HepG2 (cell line): Measurements from ENCODE around the gene STX2. TPM values are rescaled to one million over a fixed set of nuclear protein-coding genes. Genes with fewer than 3 reads are reported as not detected.

Source experiments
- ATAC-seq: fragments of 200-7000 bp; cut with Tn5 transposase; 3 replicates; pipeline ENCODE4 v1.9.1; 2020; ENCODE audit warnings: mild to moderate bottlenecking, moderate library complexity
- BruUV-seq: library from RNA; stranded (reverse); fragments of 400-500 nt; replicated peaks from 2 replicates; lab custom pipeline; 2021; lab: Mats Ljungman, UMichigan
- CTCF ChIA-PET: fragments of 300-600 bp; formaldehyde crosslinking; extraction: SDS; loops from one replicate; lab custom pipeline; 2021; ENCODE audit warnings: low total read pairs, inconsistent platforms, low intra/inter-chr PET ratio; lab: Yijun Ruan, JAX
- POLR2A ChIA-PET: fragments of 350-600 bp; sonication (Branson Sonifier 250); formaldehyde crosslinking; loops from one replicate; lab custom pipeline; 2020; ENCODE audit warnings: antibody characterized with exemption, inconsistent platforms; lab: Yijun Ruan, JAX
- DNase-seq: peaks from one replicate; pipeline ENCODE4 v3.0.0-alpha.2; 2015; ENCODE audit warnings: low spot score
- FAIRE-seq: peaks from 3 replicates; lab custom pipeline; 2011; peaks lifted over from hg19 to GRCh38; lab: Jason Lieb, UNC
- H2AFZ ChIP-seq: one replicate; pipeline ENCODE4 v1.6.1; 2011; ENCODE audit warnings: low read length, inconsistent platforms
- H3K27ac ChIP-seq: fragments of 300-600 bp; 3 replicates; pipeline ENCODE4 v1.8.0; 2011; ENCODE audit warnings: mixed run types, mild to moderate bottlenecking, mixed read lengths, low read length, inconsistent platforms; ENCODE audit not compliant: insufficient read depth; ENCODE audit errors: extremely low read length
- H3K27me3 ChIP-seq, 2 experiments: fragments of 200-600 bp in 1 of 2; 2 replicates in 1 of 2; 3 replicates in 1 of 2; pipeline versions ENCODE4 v1.6.0 to v1.8.0; 2011; ENCODE audit warnings: low read length in 2 of 2, mild to moderate bottlenecking in 2 of 2, moderate library complexity in 2 of 2, inconsistent platforms in 1 of 2; ENCODE audit not compliant: insufficient read depth in 2 of 2, control insufficient read depth in 1 of 2
- H3K36me3 ChIP-seq, 2 experiments: fragments of 200-600 bp in 1 of 2; replicated peaks in 1 of 2; 2 replicates in 1 of 2; 3 replicates in 1 of 2; pipeline versions ENCODE4 v1.5.1 to v1.8.0; 2011; ENCODE audit warnings: low read length in 2 of 2, inconsistent platforms in 1 of 2; ENCODE audit not compliant: insufficient read depth in 2 of 2, control insufficient read depth in 1 of 2
- H3K4me1 ChIP-seq: 2 replicates; pipeline ENCODE4 v1.5.1; 2012; ENCODE audit warnings: low read length, inconsistent platforms; ENCODE audit not compliant: insufficient read depth
- H3K4me2 ChIP-seq: 2 replicates; pipeline ENCODE4 v1.6.0; 2011; ENCODE audit warnings: low read depth, low read length, inconsistent platforms
- H3K4me3 ChIP-seq, 3 experiments: fragments of 200-600 bp in 1 of 3; sonication (generic), shearing (Covaris generic) in 1 of 3; replicated peaks in 1 of 3; 2 replicates each; pipeline ENCODE4 v1.5.1; 2011 to 2016; ENCODE audit warnings: low read length in 3 of 3, inconsistent platforms in 2 of 3, low read depth in 2 of 3, mild to moderate bottlenecking in 2 of 3, control low read depth in 1 of 3, mixed read lengths in 1 of 3; ENCODE audit not compliant: insufficient read depth in 1 of 3
- H3K79me2 ChIP-seq: one replicate; pipeline ENCODE4 v1.6.1; 2011; ENCODE audit warnings: low read length, inconsistent platforms; ENCODE audit not compliant: insufficient read depth
- H3K9ac ChIP-seq: 2 replicates; pipeline ENCODE4 v1.6.0; 2011; ENCODE audit warnings: mild to moderate bottlenecking, low read depth, low read length, inconsistent platforms; ENCODE audit not compliant: insufficient read depth
- H3K9me3 ChIP-seq: 2 replicates; pipeline ENCODE4 v1.5.1; 2012; ENCODE audit warnings: mild to moderate bottlenecking, low read length
- H4K20me1 ChIP-seq: 2 replicates; pipeline ENCODE4 v1.6.0; 2011; ENCODE audit warnings: inconsistent platforms, mild to moderate bottlenecking, low read length, moderate library complexity; ENCODE audit not compliant: insufficient read depth
- CTCF ChIP-seq: sonication (generic); formaldehyde crosslinking; IDR thresholded peaks from 2 replicates; pipeline ENCODE4 v1.5.0; 2020; ENCODE audit warnings: mild to moderate bottlenecking, missing genetic modification reagents, moderate library complexity
- DBP ChIP-seq: sonication (generic); formaldehyde crosslinking; IDR thresholded peaks from 2 replicates; pipeline ENCODE4 v1.4.0; 2020; ENCODE audit warnings: missing genetic modification reagents; ENCODE audit errors: not compliant biosample characterization
- FOSL2 ChIP-seq: sonication (generic); formaldehyde crosslinking; IDR thresholded peaks from 2 replicates; pipeline ENCODE4 v1.4.0; 2020; ENCODE audit warnings: missing genetic modification reagents
- KDM4B ChIP-seq: sonication (generic); formaldehyde crosslinking; IDR thresholded peaks from 2 replicates; pipeline ENCODE4 v1.4.0; 2020; ENCODE audit warnings: missing genetic modification reagents
- MED8 ChIP-seq: sonication (generic); formaldehyde crosslinking; IDR thresholded peaks from 2 replicates; pipeline ENCODE4 v1.8.1; 2023; ENCODE audit warnings: mild to moderate bottlenecking, missing genetic modification reagents; ENCODE audit not compliant: insufficient replicate concordance
- PHF21A ChIP-seq: sonication (generic); formaldehyde crosslinking; IDR thresholded peaks from 2 replicates; pipeline ENCODE4 v1.5.0; 2020; ENCODE audit warnings: mild to moderate bottlenecking, missing genetic modification reagents
- ZBTB33 ChIP-seq: sonication (generic); formaldehyde crosslinking; IDR thresholded peaks from 2 replicates; pipeline ENCODE4 v1.4.0; 2020; ENCODE audit warnings: missing genetic modification reagents
- ZHX2 ChIP-seq, 2 experiments: sonication (generic) in 1 of 2; formaldehyde crosslinking in 1 of 2; IDR thresholded peaks; 2 replicates each; pipeline versions ENCODE4 v1.6.1 to v1.9.0; 2014 to 2022; ENCODE audit warnings: antibody characterized with exemption in 1 of 2, borderline replicate concordance in 1 of 2, inconsistent platforms in 1 of 2, low read depth in 1 of 2, missing genetic modification reagents in 1 of 2
- ZKSCAN8 ChIP-seq: IDR thresholded peaks from 2 replicates; pipeline ENCODE4 v1.6.1; 2016; ENCODE audit warnings: borderline replicate concordance, missing genetic modification reagents, missing compliant biosample characterization
- ZNF790 ChIP-seq: sonication (generic); formaldehyde crosslinking; IDR thresholded peaks from 2 replicates; pipeline ENCODE4 v1.8.0; 2022; ENCODE audit warnings: missing genetic modification reagents, mild to moderate bottlenecking, borderline replicate concordance
- WGBS: methylation state at CpG from one replicate; pipeline ENCODE4 v1.1.6; 2017; ENCODE audit warnings: low lambda C conversion rate; 5-methylcytosine and 5-hydroxymethylcytosine counted together
- in situ Hi-C: cut with HindIII; loops from 2 replicates; pipeline ENCODE4 v1.10.0; 2017; ENCODE audit warnings: low pct_unique_long_range_greater_than_20kb; ENCODE audit not compliant: extremely low pct_ligation_motif_present
- intact Hi-C: fragments of 100-400 bp; cut with micrococcal nuclease; formaldehyde crosslinking; loops from one replicate; pipeline ENCODE4 v1.10.0; 2022; ENCODE audit not compliant: unreplicated experiment
- polyA plus RNA-seq, 8 experiments: library from polyadenylated mRNA; depleted of rRNA in 3 of 8; stranded (reverse) in 7 of 8; unstranded in 1 of 8; fragments of >200 nt; fragmentation: Illumina TruSeq in 4 of 8; extraction: Trizol in 4 of 8; gene quantifications; 2 replicates each; pipeline versions ENCODE4 v1.2.1 to v1.2.3, GENCODE V29; 2011 to 2016; ENCODE audit warnings: low read depth in 4 of 8, missing spikeins in 1 of 8, mixed read lengths in 1 of 8; ENCODE audit not compliant: insufficient read depth in 1 of 8
- total RNA-seq, 5 experiments: library from RNA; depleted of rRNA; stranded (reverse); fragments of >200 nt; fragmentation: Illumina TruSeq; extraction: Trizol; gene quantifications; 2 replicates each; pipeline ENCODE4 v1.2.3, GENCODE V29; 2016; ENCODE audit warnings: low read depth in 1 of 5

STX2 gene
- total and polyA plus RNA-seq, 2 of the 13 experiments (the other 11 are each of a cell fraction or from before 2014, with no cell fraction given) = 13.4 to 25.1 TPM

GRCh38 chr12:130754234-130754901 lies 84.7 kb downstream of the STX2 start:
- Histone ChIP-seq H3K27ac (no peak overlapping the region), H3K36me3 (no peaks in the 10 kb centered on the region), H3K27me3 (peaks cover 0 to 6% of the 10 kb centered on the region in 2 experiments; a peak in 1 of 5 replicates), H2AFZ (peak overlapping the region; percentile 76), H3K4me2 (peak overlapping the region; percentile 32; the same call in 1 of the 2 replicates), H3K9me3 (peaks cover 19% of the 10 kb centered on the region), H3K9ac (no peak overlapping the region), H3K4me1 (no peaks in the 10 kb centered on the region), H3K79me2 (no peaks in the 10 kb centered on the region), H3K4me3 (peak overlapping the region in 1 of 3 experiments; percentile 18; a peak in 1 of 6 replicates), H4K20me1 (no peaks in the 10 kb centered on the region)
- ATAC-seq (no peak; the same call in 1 of the 3 replicates), FAIRE-seq (no peak), DNase-seq (no peak)
- no TSS peak for BruUV-seq
- 52% methylated on average over 3 of the region's 3 CpGs for WGBS
- ChIA-PET POLR2A (no interaction called here), CTCF (no interaction called here)
- intact Hi-C loops (no loop called here), in situ Hi-C loops (no loop called here)
- TF ChIP-seq KDM4B (CRISPR knock-in tag) = no peak
- no peak for TF ChIP-seq ZNF790 (CRISPR knock-in tag)
- no peak for TF ChIP-seq CTCF (CRISPR knock-in tag)
- TF ChIP-seq MED8 (CRISPR knock-in tag) = no peak
- TF ChIP-seq PHF21A = no peak
- TF ChIP-seq FOSL2 (CRISPR knock-in tag) = no peak
- TF ChIP-seq ZKSCAN8 (CRISPR knock-in tag) = no peak
- TF ChIP-seq ZHX2 (IDR thresholded peaks at IDR 0.05; ENCODE audit: low read depth) = no peak
- TF ChIP-seq ZHX2 (CRISPR knock-in tag; IDR thresholded peaks at IDR 0.05; ENCODE audit: borderline replicate concordance) = no peak
- TF ChIP-seq DBP = no peak
- no peak for TF ChIP-seq ZBTB33
